ENCODE results near the gene STK32C.

DNA sequence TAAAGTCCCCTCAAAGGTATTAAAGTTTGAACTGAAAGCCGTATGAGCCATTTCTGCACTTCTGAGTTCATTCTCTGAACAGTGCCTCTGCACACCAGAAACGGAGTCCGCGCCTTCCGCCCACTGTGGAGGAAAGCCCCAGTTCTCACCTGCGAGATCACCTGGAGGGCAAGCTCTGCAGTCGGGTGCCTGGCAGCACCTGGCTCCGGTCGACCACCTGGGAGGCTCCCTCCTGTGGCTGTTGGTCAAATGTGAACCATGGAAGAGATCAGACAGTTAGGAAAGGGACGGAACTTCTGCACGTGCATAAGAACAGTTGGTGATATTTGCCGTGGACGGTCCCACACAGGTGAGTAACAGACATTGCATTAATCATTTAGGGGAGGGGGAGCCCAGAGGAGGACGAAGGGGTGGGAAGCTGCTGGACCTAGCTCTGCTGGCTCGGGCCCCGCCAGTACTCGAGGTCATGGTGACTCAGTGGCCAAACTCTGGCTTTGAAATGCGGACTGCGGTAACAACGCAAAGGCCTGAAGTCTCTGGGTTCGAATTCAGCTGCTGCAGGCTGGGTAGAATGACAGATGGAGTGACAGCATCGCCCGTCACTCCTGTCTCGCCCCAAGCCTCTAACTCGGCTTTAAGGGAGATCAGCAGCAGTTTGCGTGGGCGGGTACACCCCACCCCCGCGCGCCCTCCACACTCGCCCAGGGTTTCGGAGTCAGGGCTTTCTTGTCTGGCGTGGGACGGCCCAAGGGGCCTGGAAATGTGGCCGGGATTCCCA is 122.7 kb downstream of the STK32C start:
- TF ChIP-seq POLR2A (IDR thresholded peaks at IDR 0.05; ENCODE audit: low read depth) (no peak), CTCF (IDR thresholded peaks at IDR 0.05) (no peak)

All from esophagus muscularis mucosa (tissue), 3 donors.